T follicular helper cell (primary cell): ENCODE measurements around the gene KRTAP16-1.
"Not testable (repeated sequence)": the region's sequence is repeated elsewhere in the genome, so short reads cannot be mapped to it uniquely, and the experiment has no call there.

Source experiments
- DNase-seq: peaks from one replicate; pipeline ENCODE4 v3.0.0-alpha.2; 2020; ENCODE audit warnings: low read depth

The KRTAP16-1 gene

GRCh38 chr17:41301916-41302901 is 6.9 kb downstream of the KRTAP16-1 start, which contains the start of gene KRTAP29-1:
Gene KRTAP29-1, minus strand, starts transcription at chr17:41302851. Its CDS starts 0 bp downstream, at chr17:41302851.
- no peak for DNase-seq

DNA sequence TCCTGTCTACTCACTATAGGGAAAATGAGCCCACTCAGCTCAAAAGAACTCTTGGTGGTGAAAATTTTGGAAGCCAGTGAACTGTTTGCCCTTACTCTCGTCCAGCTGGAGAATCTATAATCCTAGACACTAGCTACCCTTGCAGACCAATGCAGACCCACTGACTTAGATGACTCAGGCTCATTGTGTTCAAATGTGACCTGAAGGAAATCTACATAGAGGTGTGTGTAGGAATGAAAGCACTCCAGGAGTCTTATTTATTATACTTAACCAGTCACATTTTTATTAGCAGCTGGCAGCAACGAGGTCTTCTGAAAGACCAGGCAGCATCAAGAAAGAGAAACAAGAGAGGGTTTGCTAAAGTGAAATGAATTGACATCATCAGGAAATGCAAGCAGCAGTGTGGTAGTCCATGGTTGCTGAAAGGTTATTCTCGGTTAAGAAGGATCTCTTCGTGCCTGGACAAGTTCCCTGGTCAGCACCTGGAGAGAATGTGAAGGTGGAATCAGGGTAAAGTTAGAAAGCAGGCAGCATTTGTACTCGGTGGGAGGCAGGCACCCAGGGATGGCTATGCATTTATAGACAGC is 7.8 kb downstream of the KRTAP16-1 start:
- no peak for DNase-seq

DNA sequence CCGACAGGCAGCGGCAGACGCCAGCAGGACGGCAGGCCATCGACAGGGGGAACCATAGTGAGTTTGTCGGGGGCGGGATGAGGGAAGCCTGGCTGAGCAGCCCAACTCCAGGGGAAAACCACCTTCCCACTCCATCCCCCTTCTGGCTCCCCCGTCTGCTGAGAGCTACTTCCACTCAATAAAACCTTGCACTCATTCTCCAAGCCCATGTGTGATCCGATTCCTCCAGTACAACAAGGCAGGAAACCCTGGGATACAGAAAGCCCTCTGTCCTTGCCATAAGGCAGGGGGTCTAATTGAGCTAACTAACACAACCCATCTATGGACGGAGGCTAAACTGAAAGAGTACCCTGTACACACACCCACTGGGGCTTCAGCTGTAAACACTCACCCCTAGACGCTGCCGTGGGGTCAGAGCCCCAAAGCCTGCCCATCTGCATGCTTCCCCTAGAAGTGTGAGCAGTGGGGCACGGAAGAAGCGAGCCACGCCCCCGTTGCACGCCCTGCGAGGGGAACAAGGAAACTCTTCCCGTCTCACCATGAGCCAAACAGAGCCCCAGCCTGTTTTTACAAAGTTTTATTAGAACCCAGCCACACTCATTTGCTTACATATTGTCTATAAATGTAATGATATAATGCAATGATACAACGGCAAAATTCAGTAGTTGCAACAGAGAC is 10.5 kb downstream of the KRTAP16-1 start:
- DNase-seq, result no peak

DNA sequence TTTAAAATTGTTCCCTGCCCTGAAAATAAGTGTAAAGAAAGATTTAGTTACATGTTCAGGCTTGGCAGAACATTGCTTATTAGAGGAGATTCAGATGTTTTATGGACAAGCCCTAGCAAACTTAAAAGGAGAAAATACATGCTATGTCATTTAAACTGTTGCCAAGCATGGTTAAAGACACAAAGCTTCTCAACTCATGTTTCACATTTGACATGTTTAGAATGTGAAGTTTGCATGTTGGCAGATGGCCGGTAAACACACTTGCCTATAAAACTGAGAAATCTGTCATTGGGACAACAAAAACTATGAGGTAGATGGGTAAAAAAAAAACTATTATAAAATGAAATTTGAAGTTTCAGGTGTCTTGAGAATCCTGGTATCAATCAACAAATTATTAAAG is 12.3 kb downstream of the KRTAP16-1 start:
- DNase-seq, result no peak

DNA sequence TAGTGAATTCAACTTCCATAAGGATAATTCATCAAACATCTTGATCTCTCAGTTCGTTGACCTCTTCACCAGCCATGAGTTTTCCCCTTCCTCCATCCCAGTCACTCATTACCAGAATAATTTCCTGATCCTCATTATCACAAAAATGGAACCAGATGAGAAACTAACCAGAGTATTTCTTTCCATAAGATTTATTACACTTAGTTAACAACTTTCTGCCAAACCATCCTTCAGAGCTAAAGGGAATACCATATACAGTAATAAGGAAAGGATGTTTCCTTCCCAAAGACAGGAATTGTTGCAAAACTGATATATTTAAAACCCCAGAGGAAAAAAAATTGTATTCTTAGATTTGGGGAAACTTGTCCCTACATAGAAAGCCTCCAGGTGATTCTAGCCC is 15.1 kb downstream of the KRTAP16-1 start:
- DNase-seq, result no peak

DNA sequence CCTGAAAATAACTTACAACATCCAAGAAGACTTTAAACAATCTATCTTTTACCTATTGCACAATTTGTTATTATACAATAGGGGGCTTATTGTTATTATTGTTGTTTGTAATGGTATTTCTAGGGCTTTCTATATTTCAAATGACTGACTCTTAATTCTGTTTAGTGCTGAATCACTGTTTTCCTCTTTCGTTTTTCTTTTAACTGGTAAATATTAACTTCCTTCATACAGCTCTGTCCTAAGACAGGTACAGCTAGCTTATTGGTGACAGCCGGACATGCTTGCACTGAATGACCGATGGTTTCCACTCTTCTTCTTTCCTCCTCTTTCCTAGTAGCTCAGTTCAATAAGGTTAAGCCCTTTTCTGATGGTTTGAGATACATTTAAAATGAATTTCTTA is 22.1 kb downstream of the KRTAP16-1 start:
- DNase-seq, result no peak

- no peak for DNase-seq
Observed at GRCh38 chr17:41284546-41284945, 24.6 kb downstream of the KRTAP16-1 start.

GRCh38 chr17:41284043-41284442 is 25.1 kb downstream of the KRTAP16-1 start:
- no peak for DNase-seq

DNA sequence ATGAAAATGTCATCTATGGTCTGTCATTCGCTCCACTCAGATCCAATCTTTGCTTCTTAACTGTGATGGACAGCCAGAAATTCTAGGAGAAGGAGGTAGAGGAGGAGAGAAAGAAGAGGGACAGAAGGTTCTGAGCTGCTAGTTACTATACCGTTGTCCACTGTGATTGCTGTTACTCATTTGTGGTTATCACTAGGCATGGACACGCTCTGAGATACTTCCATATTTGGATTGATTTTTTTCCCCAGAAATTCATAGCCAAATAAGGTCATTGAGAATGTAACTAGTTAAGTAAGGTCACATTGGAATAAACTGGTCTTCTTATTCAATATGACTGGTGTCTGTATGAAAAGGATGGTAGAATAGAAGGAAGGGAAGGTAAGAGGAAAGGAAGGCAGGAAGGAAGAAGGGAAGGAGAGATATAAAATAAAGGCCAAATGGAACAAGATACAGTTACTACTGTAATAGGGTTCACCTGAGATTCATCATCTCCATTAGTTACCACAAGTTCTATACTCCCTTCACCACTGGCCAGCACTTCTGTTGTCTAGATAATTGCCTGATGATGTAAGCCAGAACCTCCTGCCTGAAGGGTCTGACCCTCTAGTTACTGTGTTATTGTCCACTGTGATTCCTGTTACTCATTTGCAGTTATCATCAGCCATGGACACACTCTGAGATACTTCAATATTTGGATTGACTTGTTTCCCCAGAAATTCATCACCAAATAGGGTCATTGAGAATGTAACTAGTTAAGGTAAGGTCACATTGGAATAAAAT is 30.7 kb downstream of the KRTAP16-1 start:
- no peak for DNase-seq

- not testable (repeated sequence) for DNase-seq
Observed at GRCh38 chr17:41275648-41276190, 33.4 kb downstream of the KRTAP16-1 start, which contains the start of gene KRTAP9-7. Gene KRTAP9-7, plus strand, starts transcription at chr17:41275698. Its CDS starts 0 bp downstream, at chr17:41275698.

- DNase-seq, result no peak
Observed at GRCh38 chr17:41271858-41272257, 37.3 kb downstream of the KRTAP16-1 start.

DNA sequence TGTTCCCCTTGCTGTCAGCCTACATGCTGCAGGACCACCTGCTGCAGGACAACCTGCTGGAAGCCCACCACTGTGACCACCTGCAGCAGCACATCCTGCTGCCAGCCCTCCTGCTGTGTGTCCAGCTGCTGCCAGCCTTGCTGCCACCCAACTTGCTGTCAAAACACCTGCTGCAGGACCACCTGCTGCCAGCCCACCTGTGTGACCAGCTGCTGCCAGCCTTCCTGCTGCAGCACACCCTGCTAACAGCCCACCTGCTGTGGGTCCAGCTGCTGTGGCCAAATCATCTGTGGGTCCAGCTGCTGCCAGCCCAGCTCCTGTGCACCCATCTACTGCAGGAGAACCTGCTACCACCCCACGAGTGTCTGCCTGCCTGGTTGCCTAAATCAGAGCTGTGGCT is 37.8 kb downstream of the KRTAP16-1 start:
- not testable (repeated sequence) for DNase-seq

DNA sequence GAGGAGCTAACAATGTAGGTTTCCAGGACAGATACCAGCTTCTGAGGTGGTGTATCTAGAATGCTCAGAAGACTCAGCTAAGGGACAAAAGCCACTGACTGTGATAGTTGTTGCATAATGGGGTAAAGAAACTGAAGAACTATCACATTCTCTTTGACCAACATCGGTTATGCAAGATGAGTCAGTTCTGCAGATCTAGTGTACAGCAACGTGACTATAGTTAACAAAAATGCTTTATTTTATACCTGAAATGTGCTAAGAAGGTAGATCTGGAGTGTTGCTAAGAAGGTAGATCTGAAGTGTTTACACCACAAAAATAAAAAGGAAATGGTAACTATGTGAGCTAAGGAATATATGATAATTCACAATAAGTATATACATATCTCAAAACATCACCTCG is 41.4 kb downstream of the KRTAP16-1 start:
- no peak for DNase-seq

DNA sequence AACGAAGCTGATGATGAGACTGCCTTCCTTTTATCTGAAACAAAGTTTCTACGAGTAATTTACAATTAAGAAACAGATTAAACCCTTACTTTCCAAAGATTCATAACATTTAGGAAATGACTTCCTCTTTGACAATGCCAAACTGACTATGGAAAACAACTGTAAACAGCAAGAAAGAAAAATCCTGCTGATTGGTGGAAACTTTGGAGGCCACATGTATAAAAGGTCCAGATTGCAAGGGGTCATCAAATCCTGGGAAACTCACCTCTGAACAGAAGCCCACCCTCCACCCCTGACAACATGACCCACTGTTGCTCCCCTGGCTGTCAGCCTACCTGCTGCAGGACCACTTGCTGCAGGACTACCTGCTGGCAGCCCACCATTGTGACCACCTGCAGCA is 44.0 kb downstream of the KRTAP16-1 start, which contains the start of gene KRTAP9-6:
KRTAP9-6 (plus strand) TSS at position 301 of the 400 bp plus-strand sequence; CDS start at position 301, 0 bp downstream.
- no peak for DNase-seq

- DNase-seq, result no peak
Observed at GRCh38 chr17:41264599-41264998, 44.5 kb downstream of the KRTAP16-1 start.

GRCh38 chr17:41263212-41263611 is 45.9 kb downstream of the KRTAP16-1 start:
- no peak for DNase-seq

GRCh38 chr17:41258406-41258805 is 50.7 kb downstream of the KRTAP16-1 start:
- DNase-seq, result no peak
